AG09309 (cell line): ENCODE data around the gene CEACAM21.

Source experiments
- DNase-seq: peaks from one replicate; pipeline ENCODE4 v3.0.0-alpha.2; 2010; ENCODE audit warnings: low read depth
- H3K4me3 ChIP-seq: 2 replicates; pipeline ENCODE4 v1.5.1; 2011; ENCODE audit warnings: mild to moderate bottlenecking, low read depth, low read length, moderate library complexity; ENCODE audit not compliant: control insufficient read depth
- TF ChIP-seq, protein P1 (sequence below): IDR thresholded peaks from 2 replicates; pipeline ENCODE4 v1.5.1; 2011; ENCODE audit warnings: mild to moderate bottlenecking, low read depth, low read length, inconsistent platforms; ENCODE audit not compliant: insufficient read depth, control insufficient read depth; ENCODE audit errors: missing control alignments

CEACAM21 gene

DNA sequence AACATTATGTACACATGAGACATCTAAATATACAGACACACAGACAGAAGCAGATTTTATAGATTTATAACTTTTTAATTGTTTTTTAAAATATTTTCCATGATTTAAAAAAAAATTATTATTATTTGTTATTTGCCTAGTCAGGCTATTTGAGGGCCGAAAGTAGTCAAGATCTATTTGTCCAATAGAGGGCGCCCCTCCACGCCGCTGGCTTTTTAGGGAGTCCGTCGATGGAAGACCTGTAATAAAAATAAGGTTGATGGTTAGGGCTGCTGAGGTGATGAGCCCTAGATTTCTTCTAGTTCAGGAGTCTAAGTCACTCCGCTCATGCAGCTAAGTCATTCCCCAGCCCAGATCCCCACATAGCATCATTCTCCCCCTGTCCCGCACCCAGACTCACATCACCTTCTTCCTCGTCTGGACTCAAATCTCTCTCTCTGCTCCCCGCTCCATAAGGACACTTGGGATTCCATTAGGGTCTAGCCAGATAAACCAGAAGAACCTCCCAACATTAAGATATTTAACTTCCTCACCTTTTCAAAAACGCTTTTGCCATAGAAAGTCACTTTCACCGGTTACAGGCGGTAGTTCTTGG is 33.9 kb upstream of the CEACAM21 start:
- DNase-seq, result no peak
- TF ChIP-seq, protein P1, sequence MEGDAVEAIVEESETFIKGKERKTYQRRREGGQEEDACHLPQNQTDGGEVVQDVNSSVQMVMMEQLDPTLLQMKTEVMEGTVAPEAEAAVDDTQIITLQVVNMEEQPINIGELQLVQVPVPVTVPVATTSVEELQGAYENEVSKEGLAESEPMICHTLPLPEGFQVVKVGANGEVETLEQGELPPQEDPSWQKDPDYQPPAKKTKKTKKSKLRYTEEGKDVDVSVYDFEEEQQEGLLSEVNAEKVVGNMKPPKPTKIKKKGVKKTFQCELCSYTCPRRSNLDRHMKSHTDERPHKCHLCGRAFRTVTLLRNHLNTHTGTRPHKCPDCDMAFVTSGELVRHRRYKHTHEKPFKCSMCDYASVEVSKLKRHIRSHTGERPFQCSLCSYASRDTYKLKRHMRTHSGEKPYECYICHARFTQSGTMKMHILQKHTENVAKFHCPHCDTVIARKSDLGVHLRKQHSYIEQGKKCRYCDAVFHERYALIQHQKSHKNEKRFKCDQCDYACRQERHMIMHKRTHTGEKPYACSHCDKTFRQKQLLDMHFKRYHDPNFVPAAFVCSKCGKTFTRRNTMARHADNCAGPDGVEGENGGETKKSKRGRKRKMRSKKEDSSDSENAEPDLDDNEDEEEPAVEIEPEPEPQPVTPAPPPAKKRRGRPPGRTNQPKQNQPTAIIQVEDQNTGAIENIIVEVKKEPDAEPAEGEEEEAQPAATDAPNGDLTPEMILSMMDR, result peak; percentile 57
- H3K4me3 ChIP-seq, result no peak overlapping the region

DNA sequence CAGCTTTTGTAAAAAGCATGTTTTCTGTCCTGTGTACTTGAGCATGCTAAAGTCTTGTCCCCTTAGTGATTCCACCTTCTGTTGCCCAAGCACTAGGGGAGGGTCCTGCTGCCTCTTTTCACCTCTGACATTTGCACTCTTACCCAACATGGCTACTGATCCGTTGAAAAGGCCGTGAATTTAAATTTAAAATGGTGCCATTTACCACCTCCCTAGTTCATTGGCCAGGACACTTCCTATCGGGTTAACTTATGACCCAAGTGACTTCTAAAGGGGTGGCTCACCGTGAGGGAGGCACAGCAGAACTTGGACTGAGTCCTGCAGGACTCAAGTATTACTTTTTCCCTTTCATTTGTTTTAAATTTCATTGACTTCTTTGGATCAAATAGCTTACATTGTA is 33.3 kb upstream of the CEACAM21 start:
- TF ChIP-seq, protein P1, result no peak
- no peak overlapping the region for H3K4me3 ChIP-seq
- no peak for DNase-seq

DNA sequence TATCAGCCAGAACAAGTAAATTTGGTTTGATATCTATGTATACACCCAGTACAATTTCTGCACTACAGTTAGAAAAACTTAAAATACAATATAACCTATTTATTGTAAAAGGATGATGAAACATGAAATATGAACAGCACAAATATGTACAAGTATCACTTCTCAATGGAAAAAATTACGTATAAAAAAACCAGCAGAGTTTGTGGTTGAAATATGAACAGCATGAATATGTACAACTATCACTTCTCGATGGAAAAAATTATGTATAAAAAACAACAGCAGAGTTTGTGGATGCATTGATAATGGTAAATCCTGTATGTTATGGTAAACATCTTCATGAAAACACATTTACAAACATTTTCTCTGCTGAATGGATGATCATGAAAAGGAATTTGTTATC is 32.4 kb upstream of the CEACAM21 start:
- TF ChIP-seq, protein P1, result no peak
- no peak overlapping the region for H3K4me3 ChIP-seq
- DNase-seq, result no peak

DNA sequence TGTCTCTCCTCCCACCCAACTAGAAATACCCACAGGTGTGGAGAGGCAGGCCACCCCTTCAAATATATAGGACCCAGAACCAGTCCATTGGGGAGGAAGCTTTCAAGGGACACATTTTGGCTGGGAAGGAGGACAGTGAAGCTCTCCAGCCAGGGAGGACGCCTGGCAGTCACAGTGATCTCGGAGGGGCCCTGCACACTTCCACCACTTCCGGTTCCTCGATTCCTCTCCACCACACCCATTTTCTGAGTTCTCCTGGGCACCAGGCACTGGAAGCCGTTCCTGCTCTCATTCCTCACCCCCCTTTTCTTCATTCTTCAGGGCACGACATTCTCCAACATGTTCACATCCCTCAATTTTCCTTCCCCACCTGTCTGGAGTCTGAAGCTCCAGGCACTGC is 30.4 kb upstream of the CEACAM21 start:
- H3K4me3 ChIP-seq, result no peak overlapping the region
- no peak for DNase-seq
- TF ChIP-seq, protein P1, result no peak

DNA sequence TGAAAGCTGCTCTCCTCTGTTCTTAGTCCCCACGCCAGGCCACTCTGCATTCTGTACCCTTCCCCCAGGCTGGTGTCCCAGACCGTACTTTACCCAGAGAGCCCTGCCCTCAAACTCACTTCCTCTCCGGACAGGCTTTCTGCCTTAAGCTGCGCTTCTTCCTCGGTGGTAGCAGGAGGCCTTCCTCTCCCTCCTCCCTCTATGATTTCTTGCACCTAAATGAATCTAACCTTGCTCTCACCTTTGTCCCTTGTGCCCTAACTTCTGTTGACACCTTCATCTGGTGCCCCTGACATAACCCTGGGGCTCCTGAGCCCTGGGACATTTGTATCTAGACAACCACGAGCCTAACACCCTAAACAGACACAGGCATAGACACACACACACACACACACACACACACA is 29.6 kb upstream of the CEACAM21 start:
- no peak overlapping the region for H3K4me3 ChIP-seq
- TF ChIP-seq, protein P1, result no peak
- DNase-seq, result no peak

DNA sequence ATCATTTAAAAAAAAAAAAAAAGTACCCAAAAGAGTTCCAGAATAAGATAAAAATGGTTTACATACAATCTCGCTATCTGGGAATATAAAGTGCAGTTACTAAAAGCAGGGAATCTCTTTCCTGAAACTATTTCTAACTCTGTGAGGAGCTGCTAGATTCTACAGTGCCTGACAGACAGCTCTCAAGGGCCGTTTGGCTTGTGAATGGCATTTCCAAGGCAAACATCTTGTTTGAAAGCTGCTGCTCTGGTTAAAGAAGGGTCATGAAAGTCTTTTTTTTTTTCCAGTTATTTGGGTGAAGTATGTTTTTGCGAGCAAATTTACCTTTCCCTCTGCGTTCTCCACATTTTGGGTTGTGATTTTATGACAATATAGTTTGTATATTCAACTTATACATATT is 29.0 kb upstream of the CEACAM21 start:
- TF ChIP-seq, protein P1, result no peak
- no peak overlapping the region for H3K4me3 ChIP-seq

DNA sequence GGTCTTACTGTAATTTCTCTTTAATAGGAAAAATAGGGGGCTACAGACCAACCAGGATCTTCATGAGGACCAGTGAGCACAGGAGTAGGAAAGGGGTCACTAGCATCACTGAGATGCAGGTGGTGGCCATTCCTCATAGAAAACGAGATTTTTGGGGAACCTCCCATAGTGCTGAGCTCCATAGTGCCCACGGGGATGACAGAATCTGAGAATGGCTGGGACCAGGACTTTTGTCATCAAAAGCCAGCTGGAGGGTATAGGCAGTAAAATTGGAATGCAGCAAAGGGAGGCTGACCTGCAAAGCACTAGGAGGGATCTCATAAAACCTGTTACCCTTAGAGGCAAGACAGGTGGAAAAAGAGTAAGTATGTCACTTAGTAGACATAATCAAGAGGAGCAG is 28.4 kb upstream of the CEACAM21 start:
- TF ChIP-seq, protein P1, result no peak
- DNase-seq, result no peak
- no peak overlapping the region for H3K4me3 ChIP-seq

More for the DNA sequence above, 29.0 kb upstream of the CEACAM21 start:
- no peak for DNase-seq
